ENCODE results near the gene EEF1A2. TPM values are rescaled to one million over a fixed set of nuclear protein-coding genes. Genes with fewer than 3 reads are reported as not detected.

Gene EEF1A2
- total and polyA plus RNA-seq, 8 donors = 0.27 to 0.62 (median 0.39) TPM

DNA sequence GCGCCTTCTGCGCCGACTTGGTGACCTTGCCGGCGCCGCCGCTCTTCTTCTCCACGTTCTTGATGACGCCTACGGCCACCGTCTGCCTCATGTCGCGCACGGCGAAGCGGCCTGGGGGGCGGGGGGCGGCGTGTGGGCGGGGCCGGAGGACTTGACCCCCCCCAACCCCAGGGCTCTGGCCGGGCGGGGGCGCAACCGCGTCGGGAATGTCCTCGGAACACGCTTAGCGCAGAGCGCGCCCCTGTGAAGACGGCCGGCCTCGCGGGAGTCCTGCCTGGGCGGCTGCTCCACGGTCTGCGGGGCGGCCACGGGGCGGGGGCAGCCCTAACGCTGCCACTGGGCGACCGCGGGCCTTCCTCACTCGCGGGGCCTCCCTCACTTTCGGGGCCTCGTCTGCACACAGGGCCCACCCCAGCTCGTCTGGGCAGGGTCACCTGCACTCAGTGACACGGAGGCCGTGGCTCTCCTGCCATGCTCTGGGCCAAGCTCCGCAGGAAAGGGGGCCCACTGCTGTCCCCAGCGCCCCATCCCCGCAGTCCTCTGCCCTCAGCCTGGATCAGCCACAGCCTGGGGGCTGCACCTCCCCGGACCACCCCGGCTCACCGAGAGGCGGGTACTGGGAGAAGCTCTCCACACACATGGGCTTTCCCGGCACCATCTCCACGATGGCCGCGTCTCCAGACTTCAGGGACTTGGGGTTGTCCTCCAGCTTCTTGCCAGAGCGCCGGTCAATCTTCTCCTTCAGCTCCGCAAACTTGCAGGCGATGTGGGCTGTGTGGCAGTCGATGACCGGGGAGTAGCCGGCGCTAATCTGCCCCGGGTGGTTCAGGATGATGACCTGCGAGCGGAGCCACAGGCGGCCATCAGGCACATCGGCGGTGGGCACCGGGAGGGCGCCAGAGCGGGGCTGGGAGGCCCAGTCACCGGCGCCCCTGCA lies 10.3 kb downstream of the EEF1A2 start:
- H3K36me3 ChIP-seq = no peaks in the 10 kb centered on the region
- intact Hi-C loops (cut with DNase I) = no loop called here
- no peak overlapping the region for H3K27ac ChIP-seq
- TF ChIP-seq, protein P1, sequence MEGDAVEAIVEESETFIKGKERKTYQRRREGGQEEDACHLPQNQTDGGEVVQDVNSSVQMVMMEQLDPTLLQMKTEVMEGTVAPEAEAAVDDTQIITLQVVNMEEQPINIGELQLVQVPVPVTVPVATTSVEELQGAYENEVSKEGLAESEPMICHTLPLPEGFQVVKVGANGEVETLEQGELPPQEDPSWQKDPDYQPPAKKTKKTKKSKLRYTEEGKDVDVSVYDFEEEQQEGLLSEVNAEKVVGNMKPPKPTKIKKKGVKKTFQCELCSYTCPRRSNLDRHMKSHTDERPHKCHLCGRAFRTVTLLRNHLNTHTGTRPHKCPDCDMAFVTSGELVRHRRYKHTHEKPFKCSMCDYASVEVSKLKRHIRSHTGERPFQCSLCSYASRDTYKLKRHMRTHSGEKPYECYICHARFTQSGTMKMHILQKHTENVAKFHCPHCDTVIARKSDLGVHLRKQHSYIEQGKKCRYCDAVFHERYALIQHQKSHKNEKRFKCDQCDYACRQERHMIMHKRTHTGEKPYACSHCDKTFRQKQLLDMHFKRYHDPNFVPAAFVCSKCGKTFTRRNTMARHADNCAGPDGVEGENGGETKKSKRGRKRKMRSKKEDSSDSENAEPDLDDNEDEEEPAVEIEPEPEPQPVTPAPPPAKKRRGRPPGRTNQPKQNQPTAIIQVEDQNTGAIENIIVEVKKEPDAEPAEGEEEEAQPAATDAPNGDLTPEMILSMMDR (IDR thresholded peaks at IDR 0.05) = no peak
- DNase-seq (peak in 1 of 4 donors; percentile 75), ATAC-seq (no peak)
- peaks cover 0 to 4% of the 10 kb centered on the region in 2 donors for H3K4me1 ChIP-seq
- no peak overlapping the region for H3K4me3 ChIP-seq
- H3K27me3 ChIP-seq = peaks cover 18 to 77% of the 10 kb centered on the region in 2 donors
- no peaks in the 10 kb centered on the region for H3K9me3 ChIP-seq

DNA sequence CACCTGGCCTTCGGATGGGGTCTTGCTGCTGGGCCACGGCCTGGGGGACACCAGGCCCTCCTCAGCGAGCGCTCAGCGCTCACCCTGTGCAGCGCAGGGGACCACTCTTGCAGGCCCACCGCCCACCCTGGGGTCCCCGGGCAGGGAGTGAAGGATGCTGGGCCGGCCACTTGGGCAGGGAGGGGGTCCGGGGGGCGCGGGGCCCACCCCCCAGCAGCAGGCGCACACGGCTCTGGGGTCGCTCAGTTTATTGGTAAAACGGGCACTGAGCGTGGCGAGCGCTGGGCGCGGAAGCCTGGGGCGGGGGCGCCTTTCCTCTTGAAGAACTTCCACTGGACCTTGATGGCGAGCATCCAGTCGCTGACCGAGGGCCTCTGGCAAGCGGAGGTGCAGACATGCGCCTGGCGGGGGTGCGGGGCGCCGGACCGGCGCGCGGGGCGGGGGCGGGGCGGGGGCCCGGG lies 11.1 kb downstream of the EEF1A2 start:
- intact Hi-C loops (cut with DNase I) = no loop called here
- no peak overlapping the region for H3K4me3 ChIP-seq
- peak in 1 of 4 donors; percentile 62 for DNase-seq
- no peak overlapping the region for H3K27ac ChIP-seq
- ATAC-seq = no peak
- peaks cover 4% of the 10 kb centered on the region in 2 donors for H3K4me1 ChIP-seq
- peaks cover 18 to 85% of the 10 kb centered on the region in 2 donors for H3K27me3 ChIP-seq
- no peaks in the 10 kb centered on the region for H3K9me3 ChIP-seq
- no peaks in the 10 kb centered on the region for H3K36me3 ChIP-seq
- TF ChIP-seq, protein P1 (IDR thresholded peaks at IDR 0.05) = no peak

DNA sequence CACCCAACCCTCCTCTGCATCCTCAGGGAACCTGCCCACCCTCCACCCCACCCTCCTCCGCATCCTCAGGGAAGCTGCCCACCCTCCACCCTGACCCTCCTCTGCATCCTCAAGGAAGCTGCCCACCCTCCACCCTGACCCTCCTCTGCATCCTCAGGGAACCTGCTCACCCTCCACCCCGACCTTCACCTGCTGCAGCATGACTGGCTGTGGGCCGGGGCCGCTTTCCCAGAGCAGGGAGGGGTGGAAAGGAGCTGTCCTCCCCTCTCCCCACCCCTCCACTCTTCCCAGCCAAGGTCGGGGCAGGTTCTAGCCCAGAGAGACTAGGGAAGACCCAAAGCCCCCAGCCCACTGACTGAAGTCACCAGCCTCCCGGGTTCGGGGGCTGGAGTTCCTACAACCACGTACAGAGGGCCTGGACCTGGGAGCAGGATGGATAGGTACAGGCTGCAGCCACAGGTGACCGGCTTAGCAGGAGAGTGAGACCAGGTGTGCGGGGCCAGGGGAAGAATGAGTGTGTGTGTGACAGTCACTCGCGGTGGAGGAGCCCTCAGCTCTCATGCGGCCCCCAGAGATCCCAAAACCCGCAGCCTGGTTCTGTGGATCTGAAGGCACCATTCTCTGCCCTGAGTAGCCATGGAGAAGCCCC lies 11.6 kb downstream of the EEF1A2 start:
- Histone ChIP-seq H3K36me3 (no peaks in the 10 kb centered on the region), H3K4me3 (no peak overlapping the region), H3K9me3 (no peaks in the 10 kb centered on the region), H3K4me1 (peaks cover 4% of the 10 kb centered on the region in 2 donors), H3K27ac (no peak overlapping the region), H3K27me3 (peaks cover 18 to 91% of the 10 kb centered on the region in 2 donors)
- ATAC-seq = no peak
- DNase-seq = no peak
- intact Hi-C loops (cut with DNase I) = no loop called here
- TF ChIP-seq, protein P1 (IDR thresholded peaks at IDR 0.05) = no peak

DNA sequence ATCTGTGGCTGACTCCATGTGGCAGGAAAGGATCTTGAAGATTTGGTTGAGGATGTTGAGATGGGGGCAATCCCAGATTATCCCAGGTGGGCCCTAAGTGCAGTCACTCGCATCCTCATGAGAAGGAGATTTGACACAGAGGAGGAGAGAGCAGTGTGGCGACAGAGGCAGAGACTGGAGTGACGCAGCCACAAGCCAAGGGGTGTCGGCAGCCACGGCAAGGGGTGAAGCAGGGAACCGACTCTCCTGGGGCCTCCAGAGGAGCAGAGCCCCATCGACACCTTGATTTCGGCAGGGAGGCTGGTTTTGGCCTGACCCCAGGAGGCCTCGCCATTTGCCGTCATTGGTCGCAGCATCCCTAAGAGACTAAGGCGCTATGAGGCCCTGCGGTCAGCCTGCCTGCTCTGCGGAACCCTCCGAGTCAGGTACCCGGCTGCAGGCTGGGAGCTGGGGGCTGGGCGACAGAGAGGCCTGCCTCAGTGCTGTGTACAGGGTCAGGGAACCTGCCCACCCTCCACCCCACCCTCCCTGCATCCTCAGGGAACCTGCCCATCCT lies 12.5 kb downstream of the EEF1A2 start:
- H3K27me3 ChIP-seq = peaks cover 18 to 97% of the 10 kb centered on the region in 2 donors
- H3K9me3 ChIP-seq = no peaks in the 10 kb centered on the region
- TF ChIP-seq, protein P1 (IDR thresholded peaks at IDR 0.05) = no peak
- DNase-seq = peak in 1 of 4 donors; percentile 70
- intact Hi-C loops (cut with DNase I) = no loop called here
- H3K4me1 ChIP-seq = peaks cover 4% of the 10 kb centered on the region in 2 donors
- no peak overlapping the region for H3K4me3 ChIP-seq
- no peak overlapping the region for H3K27ac ChIP-seq
- no peak for ATAC-seq
- no peaks in the 10 kb centered on the region for H3K36me3 ChIP-seq

Data from left lung (tissue), 10 donors.